ENCODE measurements around the gene GRK6. TPM values are rescaled to one million over a fixed set of nuclear protein-coding genes. Genes with fewer than 3 reads are reported as not detected.
"Not testable (repeated sequence)": the region's sequence is repeated elsewhere in the genome, so short reads cannot be mapped to it uniquely, and the experiment has no call there.

GRK6 gene
- total RNA-seq, 1 donor from 2014 or later: 25.7 TPM

DNA sequence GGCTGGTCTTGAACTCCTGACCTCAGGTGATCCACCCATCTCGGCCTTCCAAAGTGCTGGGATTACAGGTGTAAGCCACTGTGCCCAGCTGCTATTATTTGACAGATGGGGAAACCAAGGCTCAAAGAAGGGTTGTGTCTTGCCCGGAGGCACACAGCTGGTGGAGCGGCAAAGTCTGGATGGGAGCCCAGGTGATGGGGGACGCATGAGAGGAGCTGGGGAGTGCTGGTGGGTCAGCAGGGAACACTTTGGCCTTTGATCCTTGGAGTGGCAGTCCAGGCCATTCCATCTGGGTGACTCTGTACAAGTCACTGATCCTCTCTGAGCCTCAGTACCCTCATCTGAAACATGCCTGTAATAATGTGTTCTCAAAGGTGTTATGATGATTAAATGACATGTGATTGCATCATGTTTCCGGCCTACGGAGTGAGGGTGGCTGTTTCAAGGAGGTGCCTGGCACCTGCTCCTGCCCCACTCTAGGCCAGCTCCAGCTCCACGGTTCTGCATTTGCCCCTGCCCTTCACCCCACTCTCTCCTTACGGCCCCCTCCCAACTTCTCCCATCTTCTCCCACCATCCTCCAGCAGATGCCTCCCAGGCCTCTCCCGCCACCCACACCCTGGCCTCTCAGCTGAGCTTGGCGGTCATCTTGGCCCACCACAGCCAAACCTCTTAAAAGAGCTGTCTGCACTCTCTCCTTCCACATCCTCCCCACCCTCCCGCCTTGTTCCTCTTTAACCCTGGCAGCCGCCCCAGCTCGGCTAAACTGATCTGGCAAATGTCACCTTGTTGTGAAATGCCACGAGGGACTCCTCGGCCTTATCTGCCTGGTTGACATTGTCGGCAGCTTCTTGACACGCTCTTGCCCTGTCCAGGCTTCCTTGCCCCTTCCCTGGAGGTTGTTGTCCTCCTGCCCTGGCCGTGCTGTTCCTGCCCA lies 52.5 kb downstream of the GRK6 start:
- DNase-seq (ENCODE audit: low spot score in 2 of 2) (no peak), FAIRE-seq (no peak)

- DNase-seq (ENCODE audit: low spot score in 2 of 2): no peak
- no peak for FAIRE-seq
Observed at GRCh38 chr5:177479774-177480173, 53.3 kb downstream of the GRK6 start.

- DNase-seq (ENCODE audit: low spot score in 2 of 2): no peak
- no peak for FAIRE-seq
Observed at GRCh38 chr5:177482359-177482795, 55.9 kb downstream of the GRK6 start.

DNA sequence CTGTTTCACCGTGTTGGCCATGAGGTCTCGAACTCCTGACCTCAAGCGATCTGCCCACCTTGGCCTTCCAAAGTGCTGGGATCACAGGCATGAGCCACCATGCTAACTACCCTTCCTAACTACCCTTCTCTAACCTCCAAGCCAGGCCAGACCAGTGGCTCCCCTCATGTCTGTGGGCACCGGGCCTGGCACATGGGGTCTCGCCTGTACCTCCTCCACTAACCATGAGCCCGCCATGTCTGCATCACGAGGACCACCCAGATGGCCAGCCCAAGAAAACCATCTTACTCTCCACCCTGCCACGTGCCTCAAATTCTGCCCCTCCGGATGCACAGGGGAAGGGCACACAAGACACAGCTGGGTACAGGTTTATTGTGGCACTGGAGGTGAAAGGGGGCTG lies 56.6 kb downstream of the GRK6 start:
- no peak for FAIRE-seq

GRCh38 chr5:177483994-177484901 lies 57.8 kb downstream of the GRK6 start:
- no peak for FAIRE-seq
- DNase-seq (ENCODE audit: low spot score in 2 of 2): no peak

More for the DNA sequence above, 56.6 kb downstream of the GRK6 start:
- no peak for DNase-seq (ENCODE audit: low spot score in 2 of 2)

DNA sequence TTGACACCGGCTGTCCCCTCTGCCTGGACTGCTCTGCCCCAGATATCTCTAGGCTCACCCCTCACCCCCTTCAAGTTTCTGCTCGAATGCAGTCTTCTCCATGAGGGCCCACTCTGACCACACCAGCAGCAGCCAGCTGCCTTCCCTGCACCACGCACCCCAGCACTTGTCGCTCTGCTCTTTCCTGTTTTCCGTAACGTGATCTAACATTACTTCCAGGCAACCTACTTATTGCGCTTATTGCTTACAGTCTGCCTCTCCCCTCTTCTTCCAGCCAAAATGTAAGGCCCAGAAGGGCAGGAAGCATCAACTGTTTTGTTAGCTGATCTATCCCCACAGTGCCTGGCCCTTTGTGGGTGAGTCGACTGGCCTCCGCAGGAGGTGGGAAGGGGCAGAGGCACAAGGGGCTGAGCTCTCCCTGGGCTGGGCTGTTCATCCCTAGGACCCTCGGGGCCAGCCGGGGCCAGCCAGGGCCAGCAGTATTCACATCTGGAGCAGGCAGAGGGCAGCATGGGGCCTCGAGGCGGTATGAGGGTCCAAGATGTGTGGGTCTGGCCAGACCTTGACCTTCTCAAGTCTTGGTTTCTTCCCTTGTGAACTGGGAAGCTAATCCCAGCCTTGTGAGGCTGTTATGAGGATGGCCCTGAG lies 58.5 kb downstream of the GRK6 start:
- FAIRE-seq: no peak
- no peak for DNase-seq (ENCODE audit: low spot score in 2 of 2)

GRCh38 chr5:177485753-177486152 lies 59.3 kb downstream of the GRK6 start:
- not testable (repeated sequence) for FAIRE-seq

GRCh38 chr5:177486256-177486655 lies 59.8 kb downstream of the GRK6 start:
- FAIRE-seq: no peak
- no peak for DNase-seq (ENCODE audit: low spot score in 2 of 2)

More at GRCh38 chr5:177485753-177486152, 59.3 kb downstream of the GRK6 start:
- DNase-seq (ENCODE audit: low spot score in 2 of 2): not testable (repeated sequence)

GRCh38 chr5:177487144-177487543 lies 60.7 kb downstream of the GRK6 start:
- DNase-seq (ENCODE audit: low spot score in 2 of 2) (no peak), FAIRE-seq (no peak)

GRCh38 chr5:177487975-177488374 lies 61.5 kb downstream of the GRK6 start:
- DNase-seq (ENCODE audit: low spot score in 2 of 2): no peak
- no peak for FAIRE-seq

GRCh38 chr5:177489119-177489716 lies 62.7 kb downstream of the GRK6 start:
- FAIRE-seq: no peak
- no peak for DNase-seq (ENCODE audit: low spot score in 2 of 2)

- FAIRE-seq: no peak
- no peak for DNase-seq (ENCODE audit: low spot score in 2 of 2)
Observed at GRCh38 chr5:177490311-177490991, 64.0 kb downstream of the GRK6 start.

DNA sequence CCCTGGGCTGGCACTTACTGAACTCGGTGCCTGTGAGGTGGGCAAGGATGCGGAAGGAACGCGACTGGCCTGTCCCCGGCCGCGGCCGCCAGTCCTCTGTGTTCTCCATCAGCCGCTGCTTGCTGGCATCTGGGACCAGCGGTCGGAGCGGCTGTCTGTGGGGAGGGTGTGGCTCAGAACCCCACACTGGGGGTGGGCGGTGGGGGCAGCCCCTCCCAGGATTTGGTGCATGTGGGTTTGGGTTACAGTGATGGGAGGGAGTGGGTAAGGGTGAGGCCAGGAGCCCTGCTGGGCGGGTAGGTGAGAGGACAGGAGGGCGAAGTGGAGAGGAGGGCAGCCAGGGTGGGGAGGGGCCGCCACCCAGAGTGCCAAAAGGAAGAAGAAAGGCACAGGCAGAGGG lies 64.5 kb downstream of the GRK6 start:
- DNase-seq (ENCODE audit: low spot score in 2 of 2) (no peak), FAIRE-seq (no peak)

DNA sequence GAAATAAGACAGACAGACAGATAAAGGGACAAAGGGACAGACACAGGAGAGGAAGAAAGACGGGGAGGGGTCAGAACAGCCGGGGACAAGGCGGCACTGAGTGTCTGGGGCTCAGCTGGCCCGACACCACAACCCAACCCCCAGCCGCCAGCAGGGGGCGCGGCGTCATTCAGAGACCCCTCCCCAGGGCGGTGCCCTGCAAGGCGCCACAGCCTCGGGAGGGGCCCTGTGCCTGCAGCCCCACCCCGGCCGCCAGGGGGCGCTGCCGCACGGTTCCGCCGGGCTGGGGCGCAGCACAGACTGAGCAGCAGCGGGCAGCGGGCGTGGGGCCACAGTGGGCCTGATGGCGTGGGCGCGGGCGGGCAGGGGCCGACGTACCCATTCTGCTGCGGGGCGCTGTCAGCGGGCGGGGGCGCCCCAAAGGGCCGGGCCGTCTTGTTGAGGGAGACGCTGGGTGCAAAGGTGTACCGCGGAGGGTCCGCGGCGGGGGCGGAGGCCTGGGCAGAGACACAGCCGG lies 65.0 kb downstream of the GRK6 start:
- FAIRE-seq (no peak), DNase-seq (ENCODE audit: low spot score in 2 of 2) (no peak)

GRCh38 chr5:177491983-177492746 lies 65.7 kb downstream of the GRK6 start:
- no peak for DNase-seq (ENCODE audit: low spot score in 2 of 2)
- FAIRE-seq: no peak

All from frontal cortex (tissue), 4 donors.